ENCODE measurements around the gene MEIOC.
A peak's percentile ranks its signal among the peaks of the same experiment; 100 is the strongest.
"Not testable (repeated sequence)": the region's sequence is repeated elsewhere in the genome, so short reads cannot be mapped to it uniquely, and the experiment has no call there.

The MEIOC gene

GRCh38 chr17:44648963-44649362 lies 7.3 kb upstream of the MEIOC start:
- DNase-seq: no peak

GRCh38 chr17:44651228-44651627 lies 5.0 kb upstream of the MEIOC start:
- no peak for DNase-seq

DNA sequence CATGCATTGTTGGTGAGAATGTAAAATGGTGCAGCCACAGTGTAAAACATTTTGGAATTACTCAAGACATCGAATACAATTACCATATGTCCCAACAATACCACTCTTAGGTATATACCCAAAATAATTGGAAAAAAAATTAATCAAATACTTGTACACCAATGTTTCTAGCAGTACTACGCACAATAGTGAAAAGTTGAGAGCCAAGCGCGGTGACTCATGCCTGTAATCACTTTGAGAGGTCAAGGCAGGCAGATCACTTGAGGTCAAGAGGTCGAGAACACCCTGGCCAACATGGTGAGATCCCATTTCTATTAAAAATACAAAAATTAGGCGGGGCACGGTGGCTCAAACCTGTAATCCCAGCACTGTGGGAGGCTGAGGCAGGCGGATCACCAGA lies 3.5 kb upstream of the MEIOC start:
- DNase-seq: no peak

DNA sequence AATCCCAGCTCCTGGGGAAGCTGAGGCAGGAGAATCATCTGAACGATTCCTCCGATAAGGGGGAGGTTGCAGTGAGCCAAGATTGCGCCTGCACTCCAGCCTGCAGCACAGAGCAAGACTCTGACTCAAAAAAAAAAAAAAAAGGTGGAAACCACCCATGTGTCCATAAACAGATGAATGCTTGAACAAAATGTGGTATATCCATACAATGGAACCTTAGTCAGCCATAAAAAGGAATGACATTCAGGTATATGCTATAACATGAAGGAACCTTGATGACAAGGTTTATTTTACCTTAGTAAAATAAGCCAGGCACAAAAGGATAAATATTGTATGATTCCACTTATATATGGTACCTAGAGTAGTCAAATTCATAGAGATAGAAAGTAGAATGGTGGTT lies 2.9 kb upstream of the MEIOC start:
- no peak for DNase-seq

DNA sequence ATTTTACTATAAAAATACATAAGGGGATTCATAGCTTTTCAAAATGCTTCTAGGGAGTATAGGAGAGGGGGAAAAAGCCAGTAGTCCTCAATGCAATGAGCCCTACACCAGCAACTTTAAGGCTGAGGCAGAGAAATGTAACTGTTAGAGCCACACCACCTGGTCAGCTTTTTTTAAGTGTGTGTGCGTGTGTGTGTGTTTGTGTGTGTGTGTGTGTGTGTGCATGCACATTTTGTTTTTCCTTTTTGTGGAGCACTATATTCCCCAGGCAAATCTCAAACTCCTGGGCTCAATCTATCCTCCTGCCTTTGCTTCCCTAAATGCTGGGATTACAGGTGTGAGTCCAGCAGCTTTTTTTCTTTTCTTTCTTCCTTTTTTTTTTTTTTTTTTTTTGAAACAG lies 2.3 kb upstream of the MEIOC start:
- no peak for DNase-seq

DNA sequence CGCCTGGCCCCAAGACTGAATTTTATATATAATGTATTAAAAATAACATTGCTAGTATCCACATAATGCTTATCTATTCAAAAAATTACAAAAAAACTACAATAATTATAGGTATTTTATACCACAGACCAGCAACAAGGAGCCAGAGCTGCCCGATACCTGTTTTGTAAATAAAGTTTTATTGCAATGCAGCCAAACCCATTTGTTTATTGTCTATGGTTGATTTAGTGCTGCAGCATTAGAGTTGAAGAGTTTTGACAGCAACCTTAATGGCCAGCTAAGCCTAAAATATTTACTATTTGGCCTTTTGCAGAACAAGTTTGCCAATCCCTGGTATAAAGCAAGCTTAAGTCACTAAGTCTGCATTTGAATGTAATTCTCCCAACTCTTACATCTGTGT lies 5.6 kb downstream of the MEIOC start:
- no peak for DNase-seq

DNA sequence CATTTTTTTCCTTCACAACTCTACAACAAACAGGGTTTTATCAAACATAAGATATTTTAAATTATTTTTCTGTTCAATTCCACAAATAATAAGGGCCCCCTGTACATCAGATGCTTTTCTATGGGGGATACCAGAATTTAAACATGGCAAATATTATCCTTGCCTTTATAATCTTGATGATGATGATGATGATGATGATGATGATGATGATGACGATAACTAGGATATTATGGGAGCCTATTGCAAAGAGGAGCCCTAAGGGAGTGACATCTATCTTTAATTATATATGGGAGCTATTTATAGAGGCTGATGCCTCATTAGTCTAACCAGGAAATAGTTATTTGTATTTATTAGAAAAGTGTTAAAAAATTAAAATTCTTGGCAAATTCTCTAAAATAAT lies 6.8 kb downstream of the MEIOC start:
- DNase-seq: no peak

DNA sequence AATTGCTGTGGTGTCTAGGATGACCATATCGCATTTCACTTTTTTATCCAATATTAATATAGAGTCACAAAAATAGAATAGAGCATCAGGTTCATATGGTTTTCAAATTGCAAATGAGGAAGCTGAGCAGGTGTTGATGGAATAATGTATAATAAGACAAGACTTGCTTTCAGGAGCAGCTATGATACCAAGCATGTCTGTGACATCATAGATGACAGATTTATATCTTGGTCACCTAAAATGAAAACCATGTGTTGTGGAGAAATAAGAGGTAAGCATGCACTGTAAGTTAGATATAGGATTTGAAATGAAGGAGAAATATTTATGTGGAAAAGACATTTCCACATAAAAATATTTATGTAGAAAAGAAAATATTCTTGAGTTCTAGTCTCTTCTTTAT lies 8.6 kb downstream of the MEIOC start:
- DNase-seq: no peak

DNA sequence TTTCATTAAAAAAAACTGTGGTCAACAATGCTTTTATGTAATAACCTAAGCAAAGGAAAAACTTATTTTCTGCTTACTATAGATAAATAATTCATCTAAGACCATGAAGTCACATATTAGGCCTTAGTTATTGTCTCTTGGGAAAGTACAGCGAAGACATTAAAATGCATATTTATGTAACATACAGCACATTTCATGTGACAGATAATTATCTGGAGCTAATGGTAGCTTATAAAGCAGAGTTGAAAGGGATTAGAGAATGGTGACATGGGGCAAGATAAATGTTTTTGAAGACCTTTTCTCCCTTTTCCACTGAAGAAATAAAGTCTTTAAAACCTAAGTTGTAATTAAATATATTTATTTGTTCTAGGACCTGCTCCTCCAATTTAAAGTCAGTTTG lies 9.7 kb downstream of the MEIOC start:
- no peak for DNase-seq

GRCh38 chr17:44672479-44673093 lies 16.3 kb downstream of the MEIOC start:
- DNase-seq: no peak

GRCh38 chr17:44673893-44674292 lies 17.6 kb downstream of the MEIOC start:
- no peak for DNase-seq

GRCh38 chr17:44677136-44677535 lies 20.9 kb downstream of the MEIOC start:
- no peak for DNase-seq

DNA sequence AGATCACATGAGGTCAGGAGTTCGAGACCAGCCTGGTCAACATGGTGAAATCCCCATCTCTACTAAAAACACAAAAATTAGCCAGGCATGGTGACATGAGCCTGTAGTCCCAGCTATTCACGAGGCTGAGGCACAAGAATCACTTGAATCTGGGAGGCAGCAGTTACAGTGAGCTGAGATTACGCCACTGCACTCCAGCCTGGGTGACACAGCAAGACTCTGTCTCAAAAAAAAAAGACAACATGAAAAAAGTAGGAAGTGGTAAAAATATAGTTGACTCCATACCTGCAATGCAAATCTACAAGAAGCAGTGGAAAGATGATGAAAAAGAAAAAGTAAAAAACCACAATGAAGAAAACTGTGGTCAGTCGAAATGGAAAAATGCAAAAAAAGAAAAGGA lies 27.0 kb downstream of the MEIOC start:
- not testable (repeated sequence) for DNase-seq

DNA sequence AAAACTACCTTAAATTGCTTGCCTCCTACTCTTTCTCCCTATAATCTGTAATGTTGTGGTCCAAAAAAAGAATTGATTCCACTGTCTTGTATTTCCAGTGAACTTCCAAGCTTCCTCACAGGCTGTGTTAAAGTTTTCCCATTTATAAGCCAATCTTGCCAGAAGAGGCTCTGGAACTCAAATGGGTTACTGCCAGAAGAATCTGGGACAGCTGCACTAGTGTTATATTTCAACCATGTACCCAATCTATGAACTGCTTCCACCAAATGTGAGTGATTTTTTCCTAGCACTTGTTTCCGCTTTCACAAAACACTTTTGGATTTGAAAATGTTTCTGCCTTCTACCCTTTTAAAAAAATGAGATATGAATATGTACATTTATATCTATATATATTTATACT lies 31.5 kb downstream of the MEIOC start:
- no peak for DNase-seq

DNA sequence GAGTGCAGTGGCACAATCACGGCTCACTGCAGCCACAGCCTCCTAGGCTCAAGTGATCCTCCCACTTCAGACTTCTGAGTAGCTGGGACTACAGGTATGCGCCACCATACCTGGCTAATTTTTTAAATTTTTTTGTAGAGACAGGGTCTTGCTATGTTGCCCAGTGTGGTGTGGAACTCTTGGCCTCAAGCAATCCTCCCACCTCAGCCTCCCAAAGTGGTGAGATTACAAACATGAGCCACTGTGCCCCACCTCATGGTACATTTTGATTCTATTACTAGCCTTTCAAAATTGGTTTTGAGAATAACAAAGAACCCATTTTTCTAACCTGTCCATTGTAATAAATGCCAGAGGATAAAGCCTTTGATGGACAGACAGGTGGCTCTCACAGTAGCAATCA lies 31.9 kb downstream of the MEIOC start:
- DNase-seq: no peak

- DNase-seq: no peak
Observed at GRCh38 chr17:44688675-44689476, 32.6 kb downstream of the MEIOC start.

DNA sequence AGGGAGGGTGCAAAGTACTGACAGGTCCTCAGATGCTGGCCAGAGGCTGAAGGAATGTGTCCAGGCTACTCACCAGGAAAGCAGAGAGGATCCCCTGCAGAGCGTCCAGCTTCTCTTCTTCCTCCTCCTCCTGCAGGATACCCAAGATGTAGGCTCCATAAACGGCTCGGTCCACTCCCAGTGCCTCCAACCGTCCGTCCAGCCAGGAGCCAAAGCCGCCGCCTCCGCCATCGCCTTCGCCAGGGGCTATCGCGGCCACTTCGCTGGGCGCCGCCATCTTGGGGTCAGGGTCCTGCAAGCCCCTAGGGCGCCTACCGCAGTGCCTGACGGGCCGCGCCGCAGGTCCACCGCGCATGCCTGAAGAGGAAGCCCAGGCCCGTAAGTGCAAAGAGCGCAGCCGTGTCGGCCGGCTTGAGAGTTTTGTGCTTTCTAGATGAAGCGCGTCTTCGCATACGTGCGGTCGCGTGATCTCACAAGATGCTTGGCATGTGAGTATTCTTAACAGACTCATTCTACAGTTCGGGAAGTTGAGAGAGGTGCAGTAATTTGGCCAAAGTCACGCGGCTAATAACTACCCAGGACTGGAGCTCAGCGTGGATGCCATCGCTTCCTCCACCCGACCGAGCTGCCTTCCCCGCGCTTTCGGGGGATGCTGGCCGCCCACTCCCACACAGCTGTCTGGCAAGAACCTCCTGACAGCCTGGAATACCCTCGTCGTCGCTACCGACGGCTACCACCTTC lies 33.4 kb downstream of the MEIOC start, which contains the start of gene CCDC43:
Gene CCDC43 (minus strand): TSS at position 300 of the 741 bp plus-strand sequence. CDS start 23 bp downstream, at position 277.
- peak; percentile 92 for DNase-seq

- peak; percentile 11 for DNase-seq
Observed at GRCh38 chr17:44690746-44691306, 34.6 kb downstream of the MEIOC start.

GRCh38 chr17:44693609-44694008 lies 37.3 kb downstream of the MEIOC start:
- no peak for DNase-seq

DNA sequence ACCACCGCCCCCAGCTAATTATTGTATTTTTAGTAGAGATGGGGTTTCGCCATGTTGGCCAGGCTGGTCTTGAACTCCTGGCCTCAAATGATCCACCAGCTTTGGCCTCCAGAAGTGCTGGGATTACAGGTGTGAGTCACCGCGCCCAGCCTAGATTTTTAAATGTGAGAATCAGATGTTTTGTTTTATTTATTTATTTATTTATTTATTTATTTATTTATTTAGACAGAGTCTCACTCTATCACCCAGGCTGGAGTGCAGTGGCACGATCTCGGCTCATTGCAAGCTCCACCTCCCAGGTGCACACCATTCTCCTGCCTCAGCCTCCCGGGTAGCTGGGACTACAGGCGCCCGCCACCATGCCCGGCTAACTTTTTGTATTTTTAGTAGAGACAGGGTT lies 44.0 kb downstream of the MEIOC start:
- DNase-seq: not testable (repeated sequence)

DNA sequence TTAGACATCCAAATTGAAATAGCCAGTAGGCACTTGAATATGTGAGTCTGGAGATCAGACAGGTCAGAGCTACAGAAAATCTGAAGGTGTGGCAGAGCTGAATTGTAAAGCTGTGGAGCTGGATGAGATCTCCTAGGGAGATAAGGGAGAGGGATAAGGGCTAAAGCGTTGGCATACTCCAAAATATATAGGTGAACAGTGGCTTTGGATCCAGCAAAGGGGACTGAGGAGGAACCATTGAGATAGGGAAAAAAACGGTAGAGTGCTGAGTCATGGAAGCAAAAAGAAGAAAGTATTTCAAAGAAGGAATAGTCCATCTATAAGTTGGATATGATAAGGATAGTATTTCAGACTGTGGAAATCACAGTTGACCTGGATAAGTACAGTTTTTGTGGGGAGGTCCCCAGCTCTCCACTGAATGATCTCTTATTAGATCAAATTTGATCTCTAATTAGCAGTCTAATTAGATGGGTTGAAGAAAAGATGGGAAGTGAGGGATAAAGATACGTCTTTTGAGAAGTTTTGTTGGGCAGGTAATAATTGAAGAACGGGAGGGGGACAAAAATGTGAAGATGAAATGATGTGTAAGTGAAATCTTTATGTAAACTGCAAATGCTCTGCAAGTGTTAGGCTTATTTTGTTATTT lies 51.6 kb downstream of the MEIOC start:
- peak; percentile 13 for DNase-seq

GRCh38 chr17:44708401-44709263 lies 52.4 kb downstream of the MEIOC start, which contains the start of gene DBF4B:
Gene DBF4B, plus strand, starts transcription at chr17:44708665. Its CDS starts 156 bp downstream, at chr17:44708821.
- peak; percentile 91 for DNase-seq
